Activated CD8-positive, alpha-beta memory T cell treated with anti-CD3 and anti-CD28 coated beads, Interleukin-2, amount 10 ng/mL, durations not matched to agents 7 days and 5 days (primary cell): ENCODE measurements around the gene EFCAB7. TPM values are rescaled to one million over a fixed set of nuclear protein-coding genes. Genes with fewer than 3 reads are reported as not detected.

ENCODE experiments used
- ATAC-seq: fragments of 150-1000 bp; cut with Tn5 transposase; one replicate; pipeline ENCODE4 v1.10.0; 2021; ENCODE audit warnings: moderate library complexity
- CTCF ChIA-PET: fragments of 350-600 bp; sonication (Branson Sonifier 250); formaldehyde crosslinking; loops from one replicate; lab custom pipeline; 2021; ENCODE audit warnings: antibody characterized with exemption; lab: Charles Lee
- DNase-seq: peaks from one replicate; pipeline ENCODE4 v3.0.0-alpha.2; 2020
- H3K27ac Mint-ChIP-seq: one replicate; pipeline ENCODE4 v1.8.0; 2021; ENCODE audit warnings: mild to moderate bottlenecking, mixed read lengths
- H3K27me3 Mint-ChIP-seq: one replicate; pipeline ENCODE4 v1.8.0; 2021; ENCODE audit warnings: mixed read lengths
- H3K36me3 Mint-ChIP-seq: one replicate; pipeline ENCODE4 v1.8.0; 2021; ENCODE audit warnings: mild to moderate bottlenecking, mixed read lengths
- H3K4me1 Mint-ChIP-seq: one replicate; pipeline ENCODE4 v1.8.0; 2021; ENCODE audit warnings: mixed read lengths
- H3K4me3 Mint-ChIP-seq: one replicate; pipeline ENCODE4 v1.8.0; 2021; ENCODE audit warnings: mild to moderate bottlenecking, moderate library complexity, mixed read lengths
- H3K9me3 Mint-ChIP-seq: one replicate; pipeline ENCODE4 v1.8.0; 2022; ENCODE audit warnings: low read depth, mixed read lengths
- total RNA-seq, 2 experiments: library from RNA; stranded (reverse); gene quantifications; one replicate each; pipeline ENCODE4 v1.2.3, GENCODE V29; 2021

The EFCAB7 gene
- total RNA-seq, 2 experiments from 2014 or later, result 5.4 to 6.3 TPM

GRCh38 chr1:63618011-63618410 lies 94.7 kb downstream of the EFCAB7 start:
- Mint-ChIP-seq H3K36me3 (no peaks in the 10 kb centered on the region), H3K27me3 (no peaks in the 10 kb centered on the region), H3K4me3 (no peak overlapping the region), H3K27ac (no peak overlapping the region), H3K4me1 (no peaks in the 10 kb centered on the region), H3K9me3 (no peaks in the 10 kb centered on the region)
- no peak for DNase-seq
- CTCF ChIA-PET, result interaction anchor here (1.0 kb wide), 1 partner anchor 519 kb away, joined by 3 read pairs; no protein-coding TSS in a partner anchor
- ATAC-seq, result no peak

- DNase-seq (no peak), ATAC-seq (no peak)
- CTCF ChIA-PET, result interaction anchor here (0.7 to 1.3 kb wide), 3 partner anchors 32 to 625 kb away, joined by 3 read pairs; no protein-coding TSS in a partner anchor
- Mint-ChIP-seq H3K36me3 (no peaks in the 10 kb centered on the region), H3K4me3 (no peak overlapping the region), H3K27me3 (no peaks in the 10 kb centered on the region), H3K9me3 (no peaks in the 10 kb centered on the region), H3K27ac (no peak overlapping the region), H3K4me1 (no peaks in the 10 kb centered on the region)
These were observed 96.2 kb downstream of the EFCAB7 start for GRCh38 chr1:63619558-63619957.

GRCh38 chr1:63620671-63621070 lies 97.3 kb downstream of the EFCAB7 start:
- ATAC-seq (no peak), DNase-seq (no peak)
- CTCF ChIA-PET, result interaction anchor here (0.7 kb wide), 1 partner anchor 626 kb away, joined by 3 read pairs; no protein-coding TSS in a partner anchor
- Mint-ChIP-seq H3K4me3 (no peak overlapping the region), H3K4me1 (no peaks in the 10 kb centered on the region), H3K27me3 (no peaks in the 10 kb centered on the region), H3K27ac (no peak overlapping the region), H3K9me3 (no peaks in the 10 kb centered on the region), H3K36me3 (no peaks in the 10 kb centered on the region)

GRCh38 chr1:63621075-63621474 lies 97.8 kb downstream of the EFCAB7 start:
- Mint-ChIP-seq H3K4me1 (peaks cover 3% of the 10 kb centered on the region), H3K9me3 (no peaks in the 10 kb centered on the region), H3K4me3 (no peak overlapping the region), H3K36me3 (no peaks in the 10 kb centered on the region), H3K27ac (no peak overlapping the region), H3K27me3 (no peaks in the 10 kb centered on the region)
- CTCF ChIA-PET, result interaction anchor here (0.7 kb wide), 1 partner anchor 626 kb away, joined by 3 read pairs; no protein-coding TSS in a partner anchor
- no peak for ATAC-seq
- no peak for DNase-seq

- Mint-ChIP-seq H3K9me3 (no peaks in the 10 kb centered on the region), H3K4me1 (peaks cover 5% of the 10 kb centered on the region), H3K27ac (no peak overlapping the region), H3K4me3 (no peak overlapping the region), H3K36me3 (no peaks in the 10 kb centered on the region), H3K27me3 (no peaks in the 10 kb centered on the region)
- DNase-seq (no peak), ATAC-seq (no peak)
- CTCF ChIA-PET, result no interaction called here
These were observed 98.4 kb downstream of the EFCAB7 start for GRCh38 chr1:63621698-63622097.

Other genes starting within 250 kb of the EFCAB7 start
- gene FOXD3, start 201.0 kb upstream of the EFCAB7 start, total RNA-seq, result not detected
- 10 to 100 TPM; 23.0 to 24.0 TPM for gene ALG6, start 155.9 kb upstream of the EFCAB7 start, total RNA-seq
- gene ITGB3BP, start 300 bp upstream of the EFCAB7 start, total RNA-seq, result 10 to 100 TPM; 50.0 to 57.1 TPM
- 10 to 100 TPM; 31.5 to 32.8 TPM for gene PGM1, start 69.9 kb downstream of the EFCAB7 start, total RNA-seq